ENCODE results near the gene PWP2.

- no peak for TF ChIP-seq CTCF (IDR thresholded peaks at IDR 0.05)
- TF ChIP-seq POLR2A (IDR thresholded peaks at IDR 0.05): no peak
- no peak for TF ChIP-seq EP300 (IDR thresholded peaks at IDR 0.05)
- no peak for TF ChIP-seq POLR2AphosphoS5 (IDR thresholded peaks at IDR 0.05)
Measured at GRCh38 chr21:44065428-44065827, 41.8 kb upstream of the PWP2 start.
